Measurements from ENCODE around the gene FRAS1.

Gene FRAS1

GRCh38 chr4:78379991-78380729, 323.0 kb downstream of the FRAS1 start:
- DNase-seq, result no peak

- no peak for DNase-seq
Measured at GRCh38 chr4:78386679-78387078, 329.6 kb downstream of the FRAS1 start.

DNA sequence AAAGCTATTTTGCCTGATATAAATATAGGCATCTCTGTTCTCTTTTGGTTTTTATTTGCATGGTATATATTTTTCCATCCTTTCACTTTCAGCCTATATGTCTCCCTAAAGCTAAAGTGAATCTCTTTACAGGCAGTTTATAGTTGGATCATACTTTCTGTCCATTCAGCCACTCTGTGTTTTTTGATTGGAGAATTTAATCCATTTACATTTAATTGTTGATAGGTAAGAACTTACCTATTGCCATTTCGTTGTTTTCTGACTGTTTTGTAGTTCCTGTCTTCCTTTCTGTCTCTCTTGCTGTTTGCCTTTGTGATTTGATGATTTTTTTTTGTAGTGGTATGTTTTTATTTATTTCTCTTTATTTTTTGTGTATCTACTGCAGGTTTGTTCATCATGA, 338.5 kb downstream of the FRAS1 start:
- DNase-seq, result no peak

- DNase-seq, result no peak
Measured at GRCh38 chr4:78396613-78397291, 339.6 kb downstream of the FRAS1 start.

DNA sequence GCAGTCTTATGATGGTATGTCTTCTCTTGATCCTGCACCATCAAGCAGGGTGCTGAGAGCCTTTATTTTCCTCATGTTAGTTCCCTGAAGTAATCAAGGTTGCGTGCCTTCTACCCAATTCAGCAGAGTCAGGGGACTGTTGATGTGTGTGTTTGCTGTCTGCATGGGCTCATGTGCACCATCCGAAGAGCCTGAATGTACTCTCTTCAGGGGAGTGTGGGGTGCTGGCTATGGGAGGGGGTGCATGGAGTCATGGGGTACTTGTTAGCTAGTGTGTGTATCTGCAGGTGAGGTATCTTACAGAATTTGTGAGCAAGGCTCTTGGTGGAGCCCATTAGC, 340.1 kb downstream of the FRAS1 start:
- no peak for DNase-seq

- DNase-seq, result no peak
Measured at GRCh38 chr4:78409612-78410202, 352.6 kb downstream of the FRAS1 start.

DNA sequence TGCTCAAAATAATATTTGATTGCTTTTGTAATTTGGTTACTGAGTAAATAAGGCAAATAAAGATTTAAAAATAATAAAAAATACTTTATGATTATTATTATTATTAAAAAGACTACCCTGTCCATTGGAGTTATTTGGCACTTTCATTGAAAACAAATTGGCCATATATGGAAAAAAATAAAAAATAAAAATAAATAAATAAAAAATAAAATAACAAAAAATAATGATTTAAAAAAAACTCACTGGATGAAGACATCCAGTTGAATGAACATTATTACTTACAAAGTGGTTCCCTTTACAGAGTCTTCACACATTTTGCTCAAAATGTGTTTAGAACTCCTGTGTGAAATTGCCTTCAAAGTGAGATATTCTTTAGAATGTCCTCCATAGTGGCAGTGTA, 353.1 kb downstream of the FRAS1 start:
- no peak for DNase-seq

DNA sequence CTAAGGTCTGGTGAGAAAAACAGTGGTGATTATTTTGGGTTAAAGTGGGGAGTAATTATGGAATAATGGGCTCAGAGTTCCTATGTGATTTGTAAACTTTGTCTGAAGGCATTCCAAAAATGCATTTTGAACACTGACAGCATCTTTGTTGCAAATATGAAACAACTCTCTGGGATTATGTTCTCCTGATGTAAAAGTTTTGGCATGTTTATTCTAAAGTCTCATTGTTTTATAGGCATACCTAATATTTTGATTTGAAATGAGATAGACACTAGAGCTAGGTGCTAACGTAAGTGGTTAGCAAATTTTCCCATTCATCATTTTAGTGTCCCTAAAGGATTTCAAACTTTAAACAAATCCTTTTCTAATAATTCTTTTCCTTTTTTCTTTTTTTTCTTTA, 353.6 kb downstream of the FRAS1 start:
- no peak for DNase-seq

- DNase-seq, result no peak
Measured at GRCh38 chr4:78414116-78414515, 357.0 kb downstream of the FRAS1 start.

GRCh38 chr4:78417603-78418002, 360.5 kb downstream of the FRAS1 start:
- no peak for DNase-seq

DNA sequence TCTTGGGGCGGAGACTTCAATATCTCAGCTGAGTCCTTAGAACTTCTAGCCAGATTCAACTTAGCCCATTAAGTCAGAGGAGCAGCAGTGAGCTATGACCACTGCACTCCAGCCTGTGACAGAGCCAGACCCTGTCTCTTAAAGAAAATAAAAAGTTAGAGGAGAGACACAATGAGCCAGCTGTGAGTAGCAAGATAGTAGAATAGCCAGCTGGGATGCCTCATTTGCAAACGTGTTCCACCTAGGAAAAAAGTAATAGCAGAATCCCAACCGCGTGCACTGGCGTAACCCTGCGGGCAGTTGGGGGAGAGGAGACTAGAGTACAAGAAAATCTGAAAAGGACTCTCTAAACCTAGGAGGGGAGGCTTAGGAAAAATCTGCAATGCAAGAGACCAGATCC, 361.3 kb downstream of the FRAS1 start:
- DNase-seq, result no peak

DNA sequence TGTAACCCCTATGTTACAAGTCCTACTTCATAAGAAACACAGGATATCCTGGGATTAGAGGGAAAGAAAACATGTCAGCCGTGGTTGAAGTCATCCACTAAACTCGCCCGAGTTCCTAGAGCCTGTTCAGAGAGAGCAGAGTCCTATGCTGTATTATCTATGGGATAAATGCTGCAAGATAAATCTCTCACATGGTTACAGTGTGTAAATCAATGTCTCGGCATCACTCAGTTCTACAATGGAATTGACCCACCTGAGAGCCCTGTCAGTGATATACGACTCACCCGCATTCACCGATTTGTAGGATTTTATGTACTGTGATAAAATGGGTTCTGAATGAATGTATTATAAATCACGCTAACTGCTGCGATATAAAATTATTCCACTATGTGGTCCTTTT, 366.7 kb downstream of the FRAS1 start:
- no peak for DNase-seq

GRCh38 chr4:78424461-78424860, 367.3 kb downstream of the FRAS1 start:
- no peak for DNase-seq

- DNase-seq, result no peak
Measured at GRCh38 chr4:78426972-78427371, 369.8 kb downstream of the FRAS1 start.

DNA sequence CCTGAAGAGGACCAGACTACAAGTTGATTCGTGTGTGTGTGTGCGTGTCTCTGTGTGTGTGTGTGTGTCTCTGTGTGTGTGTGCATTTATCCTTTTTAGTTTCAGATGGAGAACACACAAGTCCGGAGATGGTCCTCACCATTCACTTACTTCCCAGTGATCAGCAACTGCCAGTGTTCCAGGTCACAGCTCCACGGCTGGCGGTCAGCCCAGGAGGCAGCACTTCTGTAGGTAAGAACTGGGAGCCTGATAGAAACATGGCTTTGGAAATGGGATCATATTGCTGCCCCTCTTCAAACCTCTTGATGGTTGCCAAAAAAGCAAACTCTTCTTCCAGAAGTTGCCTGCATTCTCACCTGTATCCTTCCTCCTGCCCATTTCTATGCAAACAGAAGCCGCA, 371.9 kb downstream of the FRAS1 start:
- DNase-seq, result no peak

GRCh38 chr4:78432896-78433295, 375.8 kb downstream of the FRAS1 start:
- no peak for DNase-seq

GRCh38 chr4:78437608-78438088, 380.5 kb downstream of the FRAS1 start:
- no peak for DNase-seq

GRCh38 chr4:78439328-78439727, 382.2 kb downstream of the FRAS1 start:
- DNase-seq, result no peak

- DNase-seq, result no peak
Measured at GRCh38 chr4:78441756-78442155, 384.6 kb downstream of the FRAS1 start.

DNA sequence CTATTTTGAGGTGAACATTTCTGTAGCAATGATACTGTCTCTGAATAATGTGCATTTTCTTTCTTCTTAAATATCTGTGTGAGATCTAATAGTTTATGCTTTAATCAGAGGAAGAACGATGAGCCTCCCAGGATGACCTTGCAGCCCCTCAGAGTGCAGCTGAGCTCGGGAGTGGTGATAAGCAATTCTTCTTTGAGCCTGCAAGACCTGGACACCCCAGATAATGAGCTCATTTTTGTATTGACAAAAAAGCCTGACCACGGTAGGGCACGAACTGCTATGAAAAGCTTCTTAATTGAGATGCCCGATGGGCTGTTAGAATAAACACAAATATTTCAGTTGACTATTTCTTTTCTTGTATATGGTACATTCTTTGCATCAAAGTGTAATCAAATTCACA, 389.5 kb downstream of the FRAS1 start:
- no peak for DNase-seq

- DNase-seq, result no peak
Measured at GRCh38 chr4:78451407-78451806, 394.3 kb downstream of the FRAS1 start.

GRCh38 chr4:78454016-78454415, 396.9 kb downstream of the FRAS1 start:
- no peak for DNase-seq

GRCh38 chr4:78457751-78458150, 400.6 kb downstream of the FRAS1 start:
- DNase-seq, result no peak

- no peak for DNase-seq
Measured at GRCh38 chr4:78459327-78459726, 402.2 kb downstream of the FRAS1 start.
